Stimulated activated CD8-positive, alpha-beta memory T cell treated with anti-CD3 and anti-CD28 coated beads, Interleukin-12 subunit alpha, Interleukin-12 subunit beta, amount 100 ng/mL, for 1 hour (primary cell): ENCODE measurements around the gene DRC3.
"Not testable (repeated sequence)": the region's sequence is repeated elsewhere in the genome, so short reads cannot be mapped to it uniquely, and the experiment has no call there.

Source experiments
- DNase-seq: peaks from one replicate; pipeline ENCODE4 v3.0.0-alpha.2; 2020; ENCODE audit warnings: low read depth

DRC3 gene, protein sequence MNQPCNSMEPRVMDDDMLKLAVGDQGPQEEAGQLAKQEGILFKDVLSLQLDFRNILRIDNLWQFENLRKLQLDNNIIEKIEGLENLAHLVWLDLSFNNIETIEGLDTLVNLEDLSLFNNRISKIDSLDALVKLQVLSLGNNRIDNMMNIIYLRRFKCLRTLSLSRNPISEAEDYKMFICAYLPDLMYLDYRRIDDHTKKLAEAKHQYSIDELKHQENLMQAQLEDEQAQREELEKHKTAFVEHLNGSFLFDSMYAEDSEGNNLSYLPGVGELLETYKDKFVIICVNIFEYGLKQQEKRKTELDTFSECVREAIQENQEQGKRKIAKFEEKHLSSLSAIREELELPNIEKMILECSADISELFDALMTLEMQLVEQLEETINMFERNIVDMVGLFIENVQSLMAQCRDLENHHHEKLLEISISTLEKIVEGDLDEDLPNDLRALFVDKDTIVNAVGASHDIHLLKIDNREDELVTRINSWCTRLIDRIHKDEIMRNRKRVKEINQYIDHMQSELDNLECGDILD

DNA sequence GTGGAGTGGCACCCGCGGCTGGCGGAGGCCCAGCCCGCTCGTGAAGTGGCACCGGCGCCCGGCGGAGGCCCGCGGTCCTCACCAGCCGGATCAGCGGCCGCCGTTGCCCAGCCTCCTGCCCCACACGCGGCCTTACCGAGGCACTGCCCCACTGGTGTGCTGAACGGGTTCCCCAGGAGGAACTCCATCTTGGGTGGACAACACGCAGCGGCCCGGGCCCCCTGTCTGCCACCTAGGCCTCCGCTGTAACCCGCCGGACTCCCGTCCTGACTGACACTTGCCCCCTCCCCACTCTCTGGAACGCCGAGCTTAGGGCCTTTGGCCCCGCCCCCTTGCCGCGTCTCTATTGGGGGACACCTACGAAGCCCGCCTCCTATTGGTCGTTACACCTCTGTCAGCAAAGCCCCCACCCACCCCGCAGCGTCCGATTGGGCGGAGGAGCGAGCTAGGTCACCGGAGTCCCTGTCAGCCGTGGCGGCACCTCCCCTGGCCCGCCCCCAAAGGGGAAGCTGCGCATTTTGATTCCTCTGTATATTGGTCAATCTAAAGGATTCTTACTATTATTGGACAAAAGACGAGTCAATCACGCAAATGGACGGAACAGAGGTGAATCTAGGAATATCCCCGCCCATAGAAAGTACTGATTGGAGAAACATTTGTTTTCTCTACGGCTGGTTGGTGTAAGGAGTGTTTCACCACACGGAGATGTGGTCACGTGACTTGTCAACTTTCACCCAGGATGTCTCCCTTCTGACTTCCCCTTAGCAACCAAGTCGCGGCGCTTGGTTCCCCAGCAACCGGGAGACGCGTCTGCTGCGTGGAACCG lies at the start of gene DRC3, which contains the start of gene TOM1L2:
TSS of gene DRC3 (plus strand) at position 737 of the 826 bp plus-strand sequence. CDS start 4,737 bp downstream, outside the sequence.
TSS of gene TOM1L2 (minus strand) at position 275 of the 826 bp plus-strand sequence. CDS start at position 188, 87 bp downstream.
- DNase-seq = peak; percentile 100

DNA sequence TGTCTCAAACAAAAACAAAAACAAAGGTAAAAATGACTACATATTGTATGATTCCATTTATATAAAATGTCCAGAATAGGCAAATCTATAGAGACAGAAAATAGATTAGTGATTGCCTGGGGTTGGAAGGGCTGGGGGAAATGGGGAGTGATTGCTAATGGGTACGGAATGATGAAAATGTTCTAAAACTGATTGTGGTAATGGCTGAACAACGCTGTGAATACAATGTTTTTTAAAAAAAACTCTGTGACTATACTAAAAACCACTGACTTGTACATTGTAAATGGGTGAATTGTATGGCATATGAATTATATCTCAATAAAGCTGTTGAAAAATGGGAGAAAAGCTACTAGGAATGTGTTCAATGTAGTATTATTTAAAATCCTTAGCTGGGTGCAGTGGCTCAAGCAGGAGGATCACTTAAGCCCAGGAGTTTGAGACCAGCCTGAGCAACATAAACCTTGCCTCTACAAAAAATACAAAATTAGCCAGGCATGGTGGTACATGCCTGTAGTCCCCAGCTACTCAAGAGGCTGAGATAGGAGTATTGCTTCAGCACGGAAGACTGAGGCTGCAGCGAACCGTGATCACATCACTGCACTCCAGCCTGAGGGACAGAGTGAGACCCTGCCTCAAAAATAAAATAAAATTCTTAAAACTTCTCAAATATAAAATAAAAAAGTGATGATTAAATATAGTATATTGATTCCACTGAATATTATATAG lies 48.4 kb upstream of the DRC3 start:
- no peak for DNase-seq

DNA sequence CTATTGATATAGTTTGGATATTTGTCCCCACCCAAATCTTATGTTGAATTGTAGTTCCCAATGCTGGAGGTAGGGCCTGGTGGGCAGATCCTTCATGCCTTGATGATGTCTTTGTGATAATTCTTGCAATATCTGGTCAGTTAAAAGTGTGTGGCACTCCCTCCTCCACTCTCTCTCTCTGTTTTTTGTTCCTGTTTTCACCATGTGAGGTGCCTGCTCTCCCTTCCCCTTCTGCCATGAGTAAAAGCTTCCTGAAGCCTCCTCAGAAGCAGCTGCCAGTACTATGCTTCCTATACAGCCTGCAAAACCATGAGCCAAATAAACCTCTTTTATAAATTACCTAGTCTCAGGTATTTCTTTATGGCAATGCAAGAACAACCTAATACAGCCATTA lies 47.8 kb upstream of the DRC3 start:
- DNase-seq = no peak

DNA sequence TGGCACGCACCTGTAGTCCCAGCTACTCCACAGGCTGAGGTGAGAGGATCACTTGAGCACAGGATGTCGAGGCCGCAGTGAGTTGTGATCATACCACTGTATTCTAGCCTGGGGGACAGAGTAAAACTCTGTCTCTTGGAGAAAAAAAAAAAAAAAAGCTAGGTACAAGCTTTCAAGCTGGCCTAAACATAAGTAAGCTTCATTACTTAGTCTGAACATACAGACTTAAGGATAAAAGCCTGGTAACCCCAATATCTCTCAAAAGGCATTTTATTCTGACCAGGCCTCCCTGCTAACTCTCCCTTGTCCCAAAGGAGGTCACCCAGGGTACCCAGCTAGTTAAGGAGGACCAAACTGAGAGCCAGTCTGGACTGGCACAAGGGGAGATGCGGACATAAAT lies 46.6 kb upstream of the DRC3 start:
- DNase-seq = no peak

DNA sequence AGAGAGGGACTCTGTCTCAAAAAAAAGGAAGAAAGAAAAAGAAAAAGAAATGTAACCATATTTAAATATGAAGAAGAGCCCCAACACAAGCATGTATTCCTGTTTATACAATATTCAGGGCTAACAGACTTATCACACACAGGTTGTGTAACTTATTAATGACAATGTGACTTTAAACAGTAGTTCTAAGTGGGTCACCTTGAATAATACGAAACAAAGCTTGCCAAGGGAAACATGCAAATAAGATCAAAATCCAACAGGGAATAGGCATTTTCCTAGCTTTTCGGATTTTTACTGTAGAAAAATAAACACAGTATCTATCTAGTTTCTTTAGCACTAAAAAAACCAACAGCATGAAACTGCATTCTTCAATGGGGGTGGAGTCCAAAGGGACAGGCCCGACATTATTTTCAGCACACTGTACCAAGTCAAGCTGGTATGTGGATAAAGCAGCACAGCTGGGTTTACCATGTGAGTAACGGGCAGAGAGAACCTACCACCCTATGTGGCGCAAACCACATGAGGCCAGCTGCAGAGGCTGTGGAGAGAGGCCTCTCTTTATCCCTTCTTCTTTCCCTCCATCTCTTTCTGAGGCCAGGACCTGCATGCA lies 45.7 kb upstream of the DRC3 start:
- DNase-seq = no peak

DNA sequence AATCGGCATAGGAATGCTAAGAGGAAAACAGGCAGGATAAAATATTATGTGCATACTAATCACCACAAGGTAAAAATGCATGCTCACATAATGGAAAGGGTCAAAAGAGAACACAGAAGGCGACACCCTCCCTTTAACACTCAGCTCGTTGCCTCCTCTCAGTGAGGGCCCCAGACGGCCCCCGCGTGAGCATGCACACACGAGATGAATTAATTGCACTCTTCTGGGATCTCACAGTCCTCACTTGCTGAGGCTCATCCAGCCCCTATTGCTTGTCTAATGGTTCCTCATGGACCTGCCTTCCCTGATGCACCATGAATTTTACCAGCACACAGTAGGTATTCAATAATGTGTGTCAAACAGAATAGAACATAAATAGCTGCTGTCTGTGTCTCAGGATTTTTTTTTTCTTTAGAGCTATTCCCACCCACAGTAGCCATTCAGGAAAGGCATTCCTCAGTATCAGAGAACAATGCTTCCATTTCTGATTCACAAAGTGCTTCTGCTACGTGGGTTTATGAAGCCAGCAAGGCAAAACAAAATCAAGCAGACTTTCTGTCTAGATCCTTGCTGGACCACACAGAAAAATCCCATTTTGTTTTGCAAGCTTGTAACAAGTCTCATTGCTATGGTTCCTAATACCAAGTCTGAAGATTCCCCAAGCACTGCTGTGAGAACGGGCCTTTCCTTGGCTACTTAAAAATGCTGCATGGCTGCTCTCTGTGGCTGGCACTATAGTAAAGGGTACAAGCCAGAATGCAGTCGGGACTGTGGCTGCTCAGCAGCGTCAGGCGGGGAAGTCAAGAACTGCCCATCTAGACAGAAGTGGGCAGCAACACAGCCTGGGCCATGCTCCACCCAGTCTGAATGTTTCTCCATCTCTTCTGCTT lies 44.0 kb upstream of the DRC3 start:
- DNase-seq = no peak

DNA sequence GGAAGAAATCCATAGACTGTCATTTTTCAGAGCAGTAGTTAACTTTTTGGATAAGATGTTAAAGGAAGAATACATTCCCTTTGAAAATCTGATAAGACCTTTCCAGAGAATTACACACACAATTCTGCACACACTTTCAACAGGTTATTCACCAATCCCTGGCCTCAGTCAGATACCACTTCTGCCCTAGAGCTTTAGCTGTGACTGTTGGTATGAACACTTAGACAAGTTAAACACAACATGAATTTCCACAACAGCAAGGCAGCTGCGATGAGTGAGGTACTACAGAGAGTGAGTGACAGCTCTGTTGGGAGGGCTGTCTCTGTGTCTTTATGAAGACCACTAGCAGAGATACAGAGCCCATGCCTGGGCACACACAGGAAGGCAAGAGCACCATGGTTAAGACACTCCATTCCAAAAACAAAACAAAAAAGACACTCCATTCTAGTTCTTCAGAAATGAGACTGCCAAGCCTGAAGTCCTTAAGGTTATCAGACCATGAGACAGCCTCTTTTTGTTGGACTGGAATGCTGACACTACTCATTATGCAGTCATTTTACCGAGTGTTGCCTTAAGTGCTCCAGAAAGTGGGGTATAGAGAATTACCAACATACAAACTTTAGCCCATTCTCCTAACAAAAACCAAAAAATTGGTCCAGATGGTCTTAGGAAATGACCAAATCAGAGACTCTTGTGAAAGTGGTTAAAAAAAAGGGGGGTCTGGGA lies 42.8 kb upstream of the DRC3 start:
- no peak for DNase-seq

DNA sequence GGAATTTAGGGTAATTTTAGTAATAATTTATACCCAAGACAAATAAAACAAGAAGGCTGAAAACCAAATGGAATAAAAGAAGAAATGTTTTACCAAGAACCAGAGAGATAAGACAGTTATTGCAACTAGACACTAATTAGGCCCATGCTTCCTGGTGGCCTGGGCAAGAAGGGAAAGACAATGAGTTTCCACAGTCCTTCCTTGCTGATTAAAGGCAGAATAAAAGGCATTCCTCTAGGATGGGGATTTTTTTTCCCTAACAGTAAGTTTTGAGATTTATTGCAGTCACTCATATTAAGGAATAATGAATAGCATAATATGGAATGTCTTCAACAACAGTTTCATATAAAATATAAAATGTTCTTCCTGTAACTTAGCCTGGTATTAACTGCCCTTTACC lies 42.0 kb upstream of the DRC3 start:
- DNase-seq = no peak

DNA sequence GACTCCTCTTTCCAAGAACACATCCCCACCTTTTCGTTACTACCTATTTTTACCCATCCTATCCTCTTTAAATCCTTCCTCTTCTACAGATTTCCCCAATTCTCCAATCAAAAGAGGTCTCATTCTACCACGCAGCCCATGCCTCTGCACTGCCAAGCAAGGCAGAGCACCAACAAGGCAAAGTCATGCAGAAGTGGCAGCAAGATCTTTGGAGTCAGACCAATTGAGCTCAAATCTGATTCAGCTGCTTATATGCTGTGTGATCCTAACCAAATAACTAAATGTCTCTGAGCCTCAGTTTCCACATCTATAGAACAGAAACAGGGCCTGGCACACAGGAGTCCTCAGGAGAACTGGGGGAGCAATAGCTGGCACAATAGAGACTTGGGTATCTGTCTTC lies 41.5 kb upstream of the DRC3 start:
- no peak for DNase-seq

DNA sequence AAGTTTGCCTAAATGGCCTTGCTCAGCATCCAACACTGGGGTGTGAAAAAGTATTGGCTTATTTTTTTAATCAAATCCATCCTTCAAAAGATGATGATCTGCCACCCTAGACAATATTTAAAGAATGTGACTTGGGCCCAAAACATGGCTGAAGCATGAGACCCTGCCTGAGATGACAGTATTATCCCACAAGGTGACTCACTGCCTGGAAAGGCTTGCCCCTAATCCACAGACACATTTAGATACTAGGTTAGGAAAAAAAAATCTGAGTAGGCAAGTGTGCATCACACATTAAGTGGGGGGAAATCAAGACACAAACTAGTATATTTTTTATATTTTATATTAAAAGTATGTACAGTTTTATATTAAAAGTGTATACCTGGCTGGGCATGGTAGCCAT lies 38.9 kb upstream of the DRC3 start:
- no peak for DNase-seq

DNA sequence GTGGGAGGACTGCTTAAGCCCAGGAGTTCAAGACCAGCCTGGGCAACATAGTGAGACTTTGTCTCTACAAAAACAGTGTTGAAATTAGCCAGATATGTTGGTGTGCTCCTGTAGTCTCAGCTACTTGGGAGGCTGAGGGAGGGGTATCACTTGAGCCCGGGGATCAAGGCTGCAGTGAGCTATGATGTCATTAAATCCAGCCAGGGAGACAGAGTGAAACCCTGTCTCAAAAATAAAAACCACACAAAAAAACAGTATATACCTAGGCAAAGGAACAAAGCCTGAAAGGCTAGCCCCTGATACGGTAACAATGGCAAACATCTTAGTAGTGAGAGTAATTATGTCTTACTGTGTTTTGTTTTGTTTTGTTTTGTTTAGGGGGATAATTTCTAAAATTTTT lies 38.4 kb upstream of the DRC3 start:
- DNase-seq = no peak

DNA sequence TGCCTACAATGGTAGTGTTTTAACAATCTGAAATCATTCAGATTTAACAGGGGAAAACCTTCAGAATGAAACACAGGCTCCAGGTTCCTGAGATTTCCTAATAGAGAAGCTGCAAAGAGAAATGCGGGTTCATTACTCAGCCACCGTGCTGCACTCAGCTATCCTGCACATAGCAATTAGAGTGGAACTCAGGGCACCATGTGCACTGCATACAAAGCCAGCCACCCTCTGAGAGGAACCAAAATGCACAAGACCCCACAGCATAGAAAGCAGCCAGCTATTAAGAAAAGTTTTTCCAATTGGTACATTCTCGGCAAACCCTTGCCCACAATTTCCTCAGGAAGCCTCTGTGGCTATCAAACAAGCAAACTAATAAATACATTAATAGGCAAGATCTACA lies 37.9 kb upstream of the DRC3 start:
- DNase-seq = no peak

DNA sequence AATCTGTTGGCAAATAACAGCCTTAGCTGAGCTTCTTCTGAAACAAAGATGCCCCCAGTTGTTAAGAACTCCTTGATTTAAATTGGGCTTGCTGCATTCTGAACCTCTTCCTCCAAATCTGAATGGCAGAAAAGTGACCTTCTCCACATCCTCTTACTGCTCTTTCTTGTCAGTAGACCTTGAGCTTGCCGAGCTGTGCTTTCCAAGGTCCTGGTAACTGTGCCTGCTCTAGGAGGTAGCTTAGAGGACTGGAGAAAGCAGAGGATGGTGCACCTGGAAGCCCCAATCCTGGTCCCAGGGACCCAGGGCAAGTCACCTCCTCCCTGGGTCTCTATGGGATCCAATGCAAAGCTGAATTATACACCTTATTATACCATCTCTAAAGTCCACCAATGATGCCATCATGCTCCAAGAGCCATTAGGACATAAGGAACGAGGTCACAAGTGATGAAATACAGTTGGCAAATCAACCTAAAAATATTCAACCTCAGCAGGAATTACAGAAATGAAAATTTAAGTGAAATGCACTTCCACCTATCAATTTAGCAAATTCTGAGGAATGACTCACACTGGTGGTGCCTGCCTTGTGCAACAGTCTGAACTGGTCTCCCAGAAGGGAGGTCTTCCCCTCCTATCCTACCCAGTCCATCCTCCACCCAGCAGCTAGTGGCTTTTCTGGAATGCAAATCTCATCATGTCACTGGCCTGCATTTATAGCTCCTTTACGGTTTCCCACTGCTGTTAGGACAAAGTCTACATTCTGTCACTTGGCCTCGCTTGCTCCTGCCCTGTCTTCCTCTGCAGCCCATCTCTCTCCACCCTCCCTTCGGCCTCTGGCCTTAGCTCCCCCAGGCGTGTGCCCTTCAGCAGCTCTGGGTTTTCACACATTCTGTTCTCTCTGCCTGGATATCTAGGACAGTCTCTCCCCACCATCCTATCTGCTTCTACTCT lies 37.1 kb upstream of the DRC3 start:
- no peak for DNase-seq

DNA sequence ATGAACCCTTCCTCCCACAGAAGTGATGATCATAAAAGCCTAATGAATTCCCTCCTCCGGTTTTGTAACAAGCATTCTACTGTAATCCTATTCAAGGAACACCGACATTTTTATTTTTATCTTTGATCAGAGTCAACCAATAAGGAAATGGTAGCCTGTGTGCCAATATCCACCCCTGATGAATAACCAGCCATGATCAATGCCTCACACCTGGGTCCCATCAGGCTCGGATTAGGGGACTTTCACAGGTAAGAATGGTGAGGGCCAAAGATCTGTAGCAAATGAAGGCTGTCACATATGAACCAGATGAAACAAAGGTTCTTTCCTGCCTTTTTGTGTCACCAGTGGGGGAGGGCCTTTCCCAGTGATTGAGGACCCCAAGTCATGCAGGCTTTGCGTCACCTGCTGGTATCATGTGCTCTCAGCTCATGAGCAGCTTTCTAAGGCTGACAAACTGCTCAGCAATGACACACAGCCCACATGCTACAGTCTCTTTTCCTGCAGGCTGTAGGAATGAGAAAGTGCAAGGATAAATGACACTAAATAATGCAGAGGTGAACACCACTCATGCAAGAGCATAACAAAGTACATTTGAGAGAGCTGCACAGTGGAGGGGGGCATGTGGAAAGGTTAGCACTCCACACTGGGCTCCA lies 35.3 kb upstream of the DRC3 start:
- DNase-seq = no peak

DNA sequence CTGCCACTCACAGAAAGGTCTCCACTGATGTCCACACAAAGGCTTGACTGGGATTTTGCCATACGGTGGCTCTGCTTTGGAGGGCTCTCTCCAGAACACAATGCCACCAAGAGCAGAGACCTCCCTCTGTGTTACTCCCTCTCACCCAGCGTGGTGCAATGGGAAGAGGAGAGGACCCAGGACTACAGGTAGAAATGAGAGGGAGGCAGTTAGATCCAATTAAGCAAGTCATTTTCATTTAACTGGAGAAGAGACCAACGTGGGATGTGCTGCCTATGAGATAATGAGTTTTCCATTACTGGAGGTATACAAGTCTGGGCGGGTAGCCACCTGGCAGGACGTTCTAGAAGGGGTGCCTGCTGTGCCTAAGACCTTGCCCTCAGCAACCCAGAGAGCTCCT lies 34.7 kb upstream of the DRC3 start:
- no peak for DNase-seq

DNA sequence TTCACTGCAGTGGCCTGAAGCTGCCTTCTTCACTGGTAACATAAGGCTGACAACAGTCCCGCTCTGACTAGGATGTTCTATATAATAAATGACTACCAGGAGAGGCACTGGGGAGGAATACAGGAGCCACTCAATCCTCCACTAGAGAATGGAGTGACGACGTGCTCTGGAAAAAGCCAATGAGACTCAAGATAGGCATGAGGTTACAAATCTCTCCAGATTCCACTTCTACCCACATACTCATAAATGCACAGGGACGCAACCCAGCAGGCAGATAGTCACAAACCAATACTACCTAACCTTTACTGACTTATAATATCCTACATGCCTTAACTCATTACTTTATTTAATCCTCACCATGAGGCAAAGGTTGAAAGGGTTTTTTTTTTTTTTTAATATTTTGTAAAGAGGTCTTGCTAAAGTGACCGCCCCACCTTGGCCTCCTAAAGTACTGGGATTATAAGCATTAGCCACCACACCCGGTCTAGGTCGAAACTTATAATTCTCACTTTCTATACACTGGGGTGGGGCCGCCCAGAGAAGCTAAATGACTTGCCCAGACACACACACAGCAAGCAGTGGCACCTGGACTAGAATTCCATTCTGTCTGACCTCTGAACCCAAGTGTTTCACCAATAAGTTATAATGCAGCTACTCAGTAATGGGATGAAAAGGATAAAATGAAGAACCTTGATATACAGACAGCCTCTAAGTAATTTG lies 34.1 kb upstream of the DRC3 start:
- DNase-seq = no peak

DNA sequence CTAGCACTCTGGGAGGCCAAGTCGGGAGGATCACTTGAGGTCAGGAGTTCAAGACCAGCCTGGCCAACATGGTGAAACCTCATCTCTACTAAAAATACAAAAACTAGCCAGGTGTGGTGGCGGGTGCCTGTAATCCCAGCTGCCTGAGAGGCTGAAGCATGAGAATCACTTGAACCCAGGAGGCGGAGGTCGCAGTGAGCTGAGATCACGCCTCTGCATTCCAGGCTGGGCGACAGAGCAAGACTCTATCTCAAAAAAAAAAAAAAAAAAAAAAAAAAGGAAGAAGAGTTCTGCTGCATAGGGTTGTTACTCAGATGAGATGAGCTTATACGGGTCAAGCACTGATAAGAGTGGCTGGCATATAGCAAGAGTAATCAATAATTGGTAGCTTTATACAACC lies 32.7 kb upstream of the DRC3 start:
- DNase-seq = not testable (repeated sequence)

DNA sequence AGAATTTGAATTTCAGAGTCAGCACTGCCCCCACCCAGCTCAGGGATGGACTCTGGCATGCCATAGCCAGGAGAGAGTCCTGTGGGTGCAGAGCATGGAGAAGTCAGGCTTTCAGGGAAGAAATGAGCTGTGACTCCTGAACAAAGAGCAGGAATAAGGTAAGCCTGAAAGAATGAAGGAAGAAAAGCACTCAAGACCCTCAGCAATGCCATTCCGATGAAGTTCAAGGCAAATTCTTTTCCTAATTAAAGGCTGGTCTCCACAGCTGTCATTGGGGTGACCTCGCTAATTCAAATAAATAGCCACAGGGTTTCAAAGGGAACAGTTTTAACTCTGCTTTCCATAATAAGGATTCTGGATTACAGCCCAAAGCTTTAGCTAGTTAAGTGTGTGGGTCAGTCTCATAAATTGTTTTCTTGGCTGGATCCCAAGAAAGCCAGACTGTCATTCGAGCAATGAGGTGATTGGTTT lies 32.2 kb upstream of the DRC3 start:
- DNase-seq = no peak
